WTC11 (cell line): ENCODE measurements around the gene SLC6A20. TPM values are rescaled to one million over a fixed set of nuclear protein-coding genes. Genes with fewer than 3 reads are reported as not detected.
A peak's percentile ranks its signal among the peaks of the same experiment; 100 is the strongest.

Experiments
- ATAC-seq: fragments of 200-7000 bp; cut with Tn5 transposase; 2 replicates; pipeline ENCODE4 v1.10.0; 2021; ENCODE audit warnings: mild to moderate bottlenecking, moderate library complexity
- Bru-seq: library from RNA; stranded (reverse); fragments of 400-500 nt; gene quantifications from one replicate; lab custom pipeline; 2021; lab: Mats Ljungman, UMichigan
- CTCF ChIA-PET: fragments of 300-600 bp; sonication (Branson Sonifier 250); formaldehyde crosslinking; loops from one replicate; lab custom pipeline; 2021; ENCODE audit warnings: antibody characterized with exemption; lab: Charles Lee
- POLR2A ChIA-PET: fragments of 350-600 bp; sonication (Branson Sonifier 250); formaldehyde crosslinking; loops from one replicate; lab custom pipeline; 2021; ENCODE audit warnings: antibody characterized with exemption; lab: Charles Lee
- DNase-seq: peaks from one replicate; pipeline ENCODE4 v3.0.0; 2021; ENCODE audit warnings: low spot score
- H3K27ac Mint-ChIP-seq: 2 replicates; pipeline ENCODE4 v1.8.0; 2021; ENCODE audit warnings: mixed read lengths
- H3K27me3 Mint-ChIP-seq: 2 replicates; pipeline ENCODE4 v1.8.0; 2021; ENCODE audit warnings: low read depth, mild to moderate bottlenecking, moderate library complexity, mixed read lengths
- H3K36me3 Mint-ChIP-seq: 2 replicates; pipeline ENCODE4 v1.8.0; 2021; ENCODE audit warnings: mixed read lengths
- H3K4me1 Mint-ChIP-seq: 2 replicates; pipeline ENCODE4 v1.8.0; 2022; ENCODE audit warnings: mixed read lengths
- H3K4me3 Mint-ChIP-seq: 2 replicates; pipeline ENCODE4 v1.8.0; 2021; ENCODE audit warnings: mild to moderate bottlenecking, moderate library complexity, mixed read lengths
- H3K9me3 Mint-ChIP-seq: 2 replicates; pipeline ENCODE4 v1.8.0; 2021; ENCODE audit warnings: mixed read lengths
- CBFB ChIP-seq: sonication (generic); formaldehyde crosslinking; IDR thresholded peaks from 2 replicates; pipeline ENCODE4 v1.8.1; 2022; ENCODE audit warnings: mild to moderate bottlenecking, low read depth, missing genetic modification reagents
- CREM ChIP-seq: sonication (generic); formaldehyde crosslinking; IDR thresholded peaks from 2 replicates; pipeline ENCODE4 v1.8.1; 2022; ENCODE audit warnings: mild to moderate bottlenecking, missing genetic modification reagents, moderate library complexity
- ESRRA ChIP-seq: sonication (generic); formaldehyde crosslinking; IDR thresholded peaks from 2 replicates; pipeline ENCODE4 v1.8.1; 2022; ENCODE audit warnings: mild to moderate bottlenecking, missing genetic modification reagents, borderline replicate concordance
- FOXP1 ChIP-seq: sonication (generic); formaldehyde crosslinking; IDR thresholded peaks from 2 replicates; pipeline ENCODE4 v1.8.0; 2022; ENCODE audit warnings: missing genetic modification reagents, mild to moderate bottlenecking, moderate library complexity, borderline replicate concordance
- GTF2I ChIP-seq: fragments of 250-450 bp; sonication (Bioruptor Pico); conservative IDR thresholded peaks from 2 replicates; pipeline ENCODE4 v1.4.0; 2021; ENCODE audit warnings: mild to moderate bottlenecking
- TEAD1 ChIP-seq: sonication (generic); formaldehyde crosslinking; IDR thresholded peaks from 2 replicates; pipeline ENCODE4 v1.8.0; 2022; ENCODE audit warnings: mild to moderate bottlenecking, missing genetic modification reagents
- TEAD4 ChIP-seq: sonication (generic); formaldehyde crosslinking; IDR thresholded peaks from 2 replicates; pipeline ENCODE4 v1.8.0; 2022; ENCODE audit warnings: mild to moderate bottlenecking, missing genetic modification reagents
- TP53 ChIP-seq: sonication (generic); formaldehyde crosslinking; IDR thresholded peaks from 2 replicates; pipeline ENCODE4 v1.8.1; 2023; ENCODE audit warnings: mild to moderate bottlenecking, missing genetic modification reagents
- ZNF121 ChIP-seq: sonication (generic); formaldehyde crosslinking; IDR thresholded peaks from 2 replicates; pipeline ENCODE4 v1.8.0; 2023; ENCODE audit warnings: missing genetic modification reagents
- long read RNA-seq, 3 experiments: library from RNA in 1 of 3; library from capped mRNA in 1 of 3; library from polyadenylated mRNA in 1 of 3; unstranded in 2 of 3; stranded (forward) in 1 of 3; transcript quantifications; one replicate each; pipeline ENCODE4 v2.0.0, GENCODE V29; 2021
- total RNA-seq: library from RNA; stranded (reverse); gene quantifications from 3 replicates; pipeline ENCODE4 v1.2.3, GENCODE V29; 2021
- TF ChIP-seq, protein P1 (sequence below): sonication (generic); formaldehyde crosslinking; conservative IDR thresholded peaks from 2 replicates; pipeline ENCODE4 v1.8.1; 2023; ENCODE audit warnings: mild to moderate bottlenecking, low read depth, missing genetic modification reagents, moderate library complexity
- TF ChIP-seq, protein P2 (sequence below): fragments of 250-450 bp; sonication (Bioruptor Pico); IDR thresholded peaks from 2 replicates; pipeline ENCODE4 v2.1.2; 2022; ENCODE audit warnings: mild to moderate bottlenecking, moderate library complexity
- TF ChIP-seq, protein P3 (sequence below): sonication (generic); formaldehyde crosslinking; IDR thresholded peaks from 2 replicates; pipeline ENCODE4 v1.8.0; 2023; ENCODE audit warnings: missing genetic modification reagents, mild to moderate bottlenecking, borderline replicate concordance
- TF ChIP-seq, protein P4 (sequence below): sonication (generic); formaldehyde crosslinking; IDR thresholded peaks from 2 replicates; pipeline ENCODE4 v1.8.1; 2022; ENCODE audit warnings: missing genetic modification reagents, borderline replicate concordance
- TF ChIP-seq, protein P5 (sequence below): sonication (generic); formaldehyde crosslinking; IDR thresholded peaks from 2 replicates; pipeline ENCODE4 v1.8.1; 2023; ENCODE audit warnings: mild to moderate bottlenecking, moderate library complexity, missing genetic modification reagents
- TF ChIP-seq, protein P6 (sequence below): sonication (generic); formaldehyde crosslinking; IDR thresholded peaks from 2 replicates; pipeline ENCODE4 v1.8.1; 2023; ENCODE audit warnings: mild to moderate bottlenecking, missing genetic modification reagents, moderate library complexity
- TF ChIP-seq, protein P7 (sequence below): sonication (generic); formaldehyde crosslinking; IDR thresholded peaks from 2 replicates; pipeline ENCODE4 v1.8.1; 2022; ENCODE audit warnings: mild to moderate bottlenecking, moderate library complexity, missing genetic modification reagents

The SLC6A20 gene, protein sequence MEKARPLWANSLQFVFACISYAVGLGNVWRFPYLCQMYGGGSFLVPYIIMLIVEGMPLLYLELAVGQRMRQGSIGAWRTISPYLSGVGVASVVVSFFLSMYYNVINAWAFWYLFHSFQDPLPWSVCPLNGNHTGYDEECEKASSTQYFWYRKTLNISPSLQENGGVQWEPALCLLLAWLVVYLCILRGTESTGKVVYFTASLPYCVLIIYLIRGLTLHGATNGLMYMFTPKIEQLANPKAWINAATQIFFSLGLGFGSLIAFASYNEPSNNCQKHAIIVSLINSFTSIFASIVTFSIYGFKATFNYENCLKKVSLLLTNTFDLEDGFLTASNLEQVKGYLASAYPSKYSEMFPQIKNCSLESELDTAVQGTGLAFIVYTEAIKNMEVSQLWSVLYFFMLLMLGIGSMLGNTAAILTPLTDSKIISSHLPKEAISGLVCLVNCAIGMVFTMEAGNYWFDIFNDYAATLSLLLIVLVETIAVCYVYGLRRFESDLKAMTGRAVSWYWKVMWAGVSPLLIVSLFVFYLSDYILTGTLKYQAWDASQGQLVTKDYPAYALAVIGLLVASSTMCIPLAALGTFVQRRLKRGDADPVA
- total RNA-seq (0.16 to 0.27 TPM (median 0.26 TPM) in 3 replicates), Bru-seq, nascent RNA (percentile 18 among the genes with signal in this experiment)
- long read RNA-seq, experiment 1, full-length matches to known transcripts, result 2 of 2 reads
- long read RNA-seq, experiment 1, partial matches to known transcripts, result 0 of 2 reads
- long read RNA-seq, experiment 1, other reads (novel, unspliced or antisense), result 0 of 2 reads
- long read RNA-seq, experiment 2, partial matches to known transcripts, result 0 of 1 reads
- long read RNA-seq, experiment 2, other reads (novel, unspliced or antisense), result 1 of 1 reads
- long read RNA-seq, experiment 3, result 0 reads

DNA sequence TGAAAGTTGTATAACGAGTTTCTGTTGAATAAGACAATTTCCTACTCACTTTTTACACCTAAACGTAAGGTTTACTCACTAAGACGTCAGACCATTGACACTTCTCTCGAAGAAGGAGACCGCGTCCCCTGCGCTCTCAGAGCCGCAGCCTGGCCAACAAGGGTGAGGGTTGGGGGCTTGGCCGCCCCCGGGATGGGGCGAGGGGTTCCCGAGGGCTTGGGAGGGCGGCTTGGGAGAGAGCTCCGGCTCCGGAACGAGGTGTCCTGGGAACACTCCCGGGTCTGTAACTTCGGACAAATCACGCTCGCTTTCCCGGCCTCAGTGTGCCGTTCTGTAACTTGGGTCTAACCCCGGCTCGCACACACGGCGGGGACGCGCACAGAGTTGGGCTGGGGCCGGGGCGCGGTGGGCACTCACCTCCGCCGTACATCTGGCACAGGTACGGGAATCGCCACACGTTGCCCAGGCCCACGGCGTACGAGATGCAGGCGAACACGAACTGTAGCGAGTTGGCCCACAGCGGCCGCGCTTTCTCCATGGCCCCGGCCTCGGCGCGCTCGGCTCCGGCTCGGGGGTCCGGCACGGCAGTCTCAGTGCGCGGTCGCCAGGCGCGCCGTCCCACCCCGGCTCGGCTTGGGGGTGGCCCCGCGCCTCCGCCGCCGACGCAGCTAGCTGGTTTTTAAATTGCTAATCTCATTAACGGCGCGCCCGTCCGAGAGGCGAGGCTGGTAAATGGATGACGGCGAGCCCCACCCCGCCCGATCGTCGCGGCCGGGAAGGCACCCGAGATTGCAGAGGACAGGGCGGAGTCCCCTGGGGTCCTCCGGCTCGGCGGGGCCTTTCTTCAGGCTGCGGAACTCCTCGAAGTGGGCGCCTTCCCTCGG, at the start of gene SLC6A20:
TSS of gene SLC6A20 (minus strand) at position 655 of the 884 bp plus-strand sequence. CDS start at position 538, 117 bp downstream.
- Mint-ChIP-seq H3K4me3 (peak within 1 kb of the TSS; percentile 71), H3K9me3 (no peaks in the 10 kb centered on the region), H3K36me3 (no peaks in the 10 kb centered on the region), H3K27me3 (peaks cover 66% of the 10 kb centered on the region), H3K4me1 (peaks cover 9% of the 10 kb centered on the region), H3K27ac (no peak within 1 kb of the TSS)
- ATAC-seq, result peak; percentile 70
- ChIA-PET CTCF (interaction anchor here (1.0 to 1.1 kb wide), 2 partner anchors 21 to 31 kb away, joined by 3 read pairs; no protein-coding TSS in a partner anchor), POLR2A (no interaction called here)
- DNase-seq, result peak; percentile 47
- TF ChIP-seq, protein P1, sequence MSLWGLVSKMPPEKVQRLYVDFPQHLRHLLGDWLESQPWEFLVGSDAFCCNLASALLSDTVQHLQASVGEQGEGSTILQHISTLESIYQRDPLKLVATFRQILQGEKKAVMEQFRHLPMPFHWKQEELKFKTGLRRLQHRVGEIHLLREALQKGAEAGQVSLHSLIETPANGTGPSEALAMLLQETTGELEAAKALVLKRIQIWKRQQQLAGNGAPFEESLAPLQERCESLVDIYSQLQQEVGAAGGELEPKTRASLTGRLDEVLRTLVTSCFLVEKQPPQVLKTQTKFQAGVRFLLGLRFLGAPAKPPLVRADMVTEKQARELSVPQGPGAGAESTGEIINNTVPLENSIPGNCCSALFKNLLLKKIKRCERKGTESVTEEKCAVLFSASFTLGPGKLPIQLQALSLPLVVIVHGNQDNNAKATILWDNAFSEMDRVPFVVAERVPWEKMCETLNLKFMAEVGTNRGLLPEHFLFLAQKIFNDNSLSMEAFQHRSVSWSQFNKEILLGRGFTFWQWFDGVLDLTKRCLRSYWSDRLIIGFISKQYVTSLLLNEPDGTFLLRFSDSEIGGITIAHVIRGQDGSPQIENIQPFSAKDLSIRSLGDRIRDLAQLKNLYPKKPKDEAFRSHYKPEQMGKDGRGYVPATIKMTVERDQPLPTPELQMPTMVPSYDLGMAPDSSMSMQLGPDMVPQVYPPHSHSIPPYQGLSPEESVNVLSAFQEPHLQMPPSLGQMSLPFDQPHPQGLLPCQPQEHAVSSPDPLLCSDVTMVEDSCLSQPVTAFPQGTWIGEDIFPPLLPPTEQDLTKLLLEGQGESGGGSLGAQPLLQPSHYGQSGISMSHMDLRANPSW (CRISPR knock-in tag), result no peak
- TF ChIP-seq GTF2I (CRISPR knock-in tag), result peak; percentile 99
- TF ChIP-seq, protein P2, sequence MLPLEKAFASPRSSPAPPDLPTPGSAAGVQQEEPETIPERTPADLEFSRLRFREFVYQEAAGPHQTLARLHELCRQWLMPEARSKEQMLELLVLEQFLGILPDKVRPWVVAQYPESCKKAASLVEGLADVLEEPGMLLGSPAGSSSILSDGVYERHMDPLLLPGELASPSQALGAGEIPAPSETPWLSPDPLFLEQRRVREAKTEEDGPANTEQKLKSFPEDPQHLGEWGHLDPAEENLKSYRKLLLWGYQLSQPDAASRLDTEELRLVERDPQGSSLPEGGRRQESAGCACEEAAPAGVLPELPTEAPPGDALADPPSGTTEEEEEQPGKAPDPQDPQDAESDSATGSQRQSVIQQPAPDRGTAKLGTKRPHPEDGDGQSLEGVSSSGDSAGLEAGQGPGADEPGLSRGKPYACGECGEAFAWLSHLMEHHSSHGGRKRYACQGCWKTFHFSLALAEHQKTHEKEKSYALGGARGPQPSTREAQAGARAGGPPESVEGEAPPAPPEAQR, result 0 out of 2 replicates have a peak, but pooled peaks have one; percentile 53
- TF ChIP-seq TP53 (CRISPR knock-in tag), result 0 out of 2 replicates have a peak, but pooled peaks have one; percentile 28
- TF ChIP-seq, protein P3, sequence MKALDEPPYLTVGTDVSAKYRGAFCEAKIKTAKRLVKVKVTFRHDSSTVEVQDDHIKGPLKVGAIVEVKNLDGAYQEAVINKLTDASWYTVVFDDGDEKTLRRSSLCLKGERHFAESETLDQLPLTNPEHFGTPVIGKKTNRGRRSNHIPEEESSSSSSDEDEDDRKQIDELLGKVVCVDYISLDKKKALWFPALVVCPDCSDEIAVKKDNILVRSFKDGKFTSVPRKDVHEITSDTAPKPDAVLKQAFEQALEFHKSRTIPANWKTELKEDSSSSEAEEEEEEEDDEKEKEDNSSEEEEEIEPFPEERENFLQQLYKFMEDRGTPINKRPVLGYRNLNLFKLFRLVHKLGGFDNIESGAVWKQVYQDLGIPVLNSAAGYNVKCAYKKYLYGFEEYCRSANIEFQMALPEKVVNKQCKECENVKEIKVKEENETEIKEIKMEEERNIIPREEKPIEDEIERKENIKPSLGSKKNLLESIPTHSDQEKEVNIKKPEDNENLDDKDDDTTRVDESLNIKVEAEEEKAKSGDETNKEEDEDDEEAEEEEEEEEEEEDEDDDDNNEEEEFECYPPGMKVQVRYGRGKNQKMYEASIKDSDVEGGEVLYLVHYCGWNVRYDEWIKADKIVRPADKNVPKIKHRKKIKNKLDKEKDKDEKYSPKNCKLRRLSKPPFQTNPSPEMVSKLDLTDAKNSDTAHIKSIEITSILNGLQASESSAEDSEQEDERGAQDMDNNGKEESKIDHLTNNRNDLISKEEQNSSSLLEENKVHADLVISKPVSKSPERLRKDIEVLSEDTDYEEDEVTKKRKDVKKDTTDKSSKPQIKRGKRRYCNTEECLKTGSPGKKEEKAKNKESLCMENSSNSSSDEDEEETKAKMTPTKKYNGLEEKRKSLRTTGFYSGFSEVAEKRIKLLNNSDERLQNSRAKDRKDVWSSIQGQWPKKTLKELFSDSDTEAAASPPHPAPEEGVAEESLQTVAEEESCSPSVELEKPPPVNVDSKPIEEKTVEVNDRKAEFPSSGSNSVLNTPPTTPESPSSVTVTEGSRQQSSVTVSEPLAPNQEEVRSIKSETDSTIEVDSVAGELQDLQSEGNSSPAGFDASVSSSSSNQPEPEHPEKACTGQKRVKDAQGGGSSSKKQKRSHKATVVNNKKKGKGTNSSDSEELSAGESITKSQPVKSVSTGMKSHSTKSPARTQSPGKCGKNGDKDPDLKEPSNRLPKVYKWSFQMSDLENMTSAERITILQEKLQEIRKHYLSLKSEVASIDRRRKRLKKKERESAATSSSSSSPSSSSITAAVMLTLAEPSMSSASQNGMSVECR (CRISPR knock-in tag), result peak; percentile 56; the same call in 1 of the 2 replicates
- TF ChIP-seq ZNF121 (CRISPR knock-in tag), result peak; percentile 86
- 0 out of 2 replicates have a peak, but pooled peaks have one; percentile 33 for TF ChIP-seq ESRRA
- peak; percentile 56; the same call in 1 of the 2 replicates for TF ChIP-seq CREM (CRISPR knock-in tag)
- peak; percentile 61; the same call in 1 of the 2 replicates for TF ChIP-seq TEAD1 (CRISPR knock-in tag)
- TF ChIP-seq TEAD4 (CRISPR knock-in tag), result no peak
- 0 out of 2 replicates have a peak, but pooled peaks have one; percentile 72 for TF ChIP-seq CBFB (CRISPR knock-in tag)
- TF ChIP-seq, protein P4, sequence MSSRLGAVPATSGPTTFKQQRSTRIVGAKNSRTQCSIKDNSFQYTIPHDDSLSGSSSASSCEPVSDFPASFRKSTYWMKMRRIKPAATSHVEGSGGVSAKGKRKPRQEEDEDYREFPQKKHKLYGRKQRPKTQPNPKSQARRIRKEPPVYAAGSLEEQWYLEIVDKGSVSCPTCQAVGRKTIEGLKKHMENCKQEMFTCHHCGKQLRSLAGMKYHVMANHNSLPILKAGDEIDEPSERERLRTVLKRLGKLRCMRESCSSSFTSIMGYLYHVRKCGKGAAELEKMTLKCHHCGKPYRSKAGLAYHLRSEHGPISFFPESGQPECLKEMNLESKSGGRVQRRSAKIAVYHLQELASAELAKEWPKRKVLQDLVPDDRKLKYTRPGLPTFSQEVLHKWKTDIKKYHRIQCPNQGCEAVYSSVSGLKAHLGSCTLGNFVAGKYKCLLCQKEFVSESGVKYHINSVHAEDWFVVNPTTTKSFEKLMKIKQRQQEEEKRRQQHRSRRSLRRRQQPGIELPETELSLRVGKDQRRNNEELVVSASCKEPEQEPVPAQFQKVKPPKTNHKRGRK, result no peak
- TF ChIP-seq, protein P5, sequence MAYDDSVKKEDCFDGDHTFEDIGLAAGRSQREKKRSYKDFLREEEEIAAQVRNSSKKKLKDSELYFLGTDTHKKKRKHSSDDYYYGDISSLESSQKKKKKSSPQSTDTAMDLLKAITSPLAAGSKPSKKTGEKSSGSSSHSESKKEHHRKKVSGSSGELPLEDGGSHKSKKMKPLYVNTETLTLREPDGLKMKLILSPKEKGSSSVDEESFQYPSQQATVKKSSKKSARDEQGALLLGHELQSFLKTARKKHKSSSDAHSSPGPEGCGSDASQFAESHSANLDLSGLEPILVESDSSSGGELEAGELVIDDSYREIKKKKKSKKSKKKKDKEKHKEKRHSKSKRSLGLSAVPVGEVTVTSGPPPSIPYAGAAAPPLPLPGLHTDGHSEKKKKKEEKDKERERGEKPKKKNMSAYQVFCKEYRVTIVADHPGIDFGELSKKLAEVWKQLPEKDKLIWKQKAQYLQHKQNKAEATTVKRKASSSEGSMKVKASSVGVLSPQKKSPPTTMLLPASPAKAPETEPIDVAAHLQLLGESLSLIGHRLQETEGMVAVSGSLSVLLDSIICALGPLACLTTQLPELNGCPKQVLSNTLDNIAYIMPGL (CRISPR knock-in tag), result peak; percentile 65; the same call in 1 of the 2 replicates
- TF ChIP-seq, protein P6, sequence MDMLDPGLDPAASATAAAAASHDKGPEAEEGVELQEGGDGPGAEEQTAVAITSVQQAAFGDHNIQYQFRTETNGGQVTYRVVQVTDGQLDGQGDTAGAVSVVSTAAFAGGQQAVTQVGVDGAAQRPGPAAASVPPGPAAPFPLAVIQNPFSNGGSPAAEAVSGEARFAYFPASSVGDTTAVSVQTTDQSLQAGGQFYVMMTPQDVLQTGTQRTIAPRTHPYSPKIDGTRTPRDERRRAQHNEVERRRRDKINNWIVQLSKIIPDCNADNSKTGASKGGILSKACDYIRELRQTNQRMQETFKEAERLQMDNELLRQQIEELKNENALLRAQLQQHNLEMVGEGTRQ, result no peak
- peak; percentile 55; the same call in 1 of the 2 replicates for TF ChIP-seq FOXP1
- TF ChIP-seq, protein P7, sequence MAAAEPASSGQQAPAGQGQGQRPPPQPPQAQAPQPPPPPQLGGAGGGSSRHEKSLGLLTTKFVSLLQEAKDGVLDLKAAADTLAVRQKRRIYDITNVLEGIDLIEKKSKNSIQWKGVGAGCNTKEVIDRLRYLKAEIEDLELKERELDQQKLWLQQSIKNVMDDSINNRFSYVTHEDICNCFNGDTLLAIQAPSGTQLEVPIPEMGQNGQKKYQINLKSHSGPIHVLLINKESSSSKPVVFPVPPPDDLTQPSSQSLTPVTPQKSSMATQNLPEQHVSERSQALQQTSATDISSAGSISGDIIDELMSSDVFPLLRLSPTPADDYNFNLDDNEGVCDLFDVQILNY (CRISPR knock-in tag), result 0 out of 2 replicates have a peak, but pooled peaks have one; percentile 16
